SK-N-MC (cell line): ENCODE results near the gene GNA15.

Experiments
- EZH2 ChIP-seq: fragments of 200-600 bp; sonication (generic); IDR thresholded peaks from one replicate; pipeline ENCODE4 v1.6.1; 2017; ENCODE audit warnings: antibody characterized with exemption
- POLR2AphosphoS5 ChIP-seq: IDR thresholded peaks from 2 replicates; pipeline ENCODE4 v1.6.1; 2012; ENCODE audit warnings: mild to moderate bottlenecking, low read depth, low read length, borderline replicate concordance

DNA sequence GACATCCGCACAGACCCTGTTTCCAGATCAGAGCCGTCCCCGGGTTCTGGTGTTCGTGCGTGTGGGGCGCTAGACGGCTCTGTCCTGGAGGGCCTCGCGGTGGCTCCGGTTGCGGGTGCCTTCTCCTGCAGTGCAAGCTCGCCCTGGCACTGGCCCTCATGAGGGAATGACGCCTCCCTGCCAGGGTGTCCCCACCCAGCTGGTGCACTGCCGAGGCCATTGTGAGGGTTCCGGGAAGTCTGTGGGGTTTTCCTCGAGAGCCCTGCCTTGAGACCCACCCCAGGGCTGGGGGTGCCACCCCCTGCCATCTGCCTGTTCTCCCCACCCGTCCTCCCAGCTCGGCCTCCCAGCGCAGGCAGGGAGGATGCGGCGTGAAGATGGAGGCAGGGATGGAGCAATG is 19.2 kb upstream of the GNA15 start:
- TF ChIP-seq POLR2AphosphoS5 (no peak), EZH2 (no peak)
